Type B pancreatic cell (in vitro differentiated cells): ENCODE data around the gene KIRREL3. TPM values are rescaled to one million over a fixed set of nuclear protein-coding genes. Genes with fewer than 3 reads are reported as not detected.

Experiments used
- DNase-seq: peaks from one replicate; pipeline ENCODE4 v3.0.0; 2021; ENCODE audit warnings: mixed read lengths; ENCODE audit not compliant: unreplicated experiment; ENCODE audit errors: extremely low spot score
- H3K27ac Mint-ChIP-seq: 2 replicates; pipeline ENCODE4 v1.8.0; 2021; ENCODE audit warnings: mild to moderate bottlenecking, mixed read lengths
- H3K27me3 Mint-ChIP-seq: 2 replicates; pipeline ENCODE4 v1.8.0; 2021; ENCODE audit warnings: mixed read lengths
- H3K36me3 Mint-ChIP-seq: 2 replicates; pipeline ENCODE4 v1.8.0; 2021; ENCODE audit warnings: mixed read lengths
- H3K4me1 Mint-ChIP-seq: one replicate; pipeline ENCODE4 v1.8.0; 2021; ENCODE audit warnings: mixed read lengths; ENCODE audit not compliant: unreplicated experiment
- H3K4me3 Mint-ChIP-seq: 2 replicates; pipeline ENCODE4 v1.8.0; 2021; ENCODE audit warnings: mild to moderate bottlenecking, mixed read lengths
- H3K9me3 Mint-ChIP-seq: 2 replicates; pipeline ENCODE4 v1.8.0; 2021; ENCODE audit warnings: mixed read lengths
- CTCF ChIP-seq: fragments of 200-600 bp; sonication (generic); conservative IDR thresholded peaks from 2 replicates; pipeline ENCODE4 v1.5.0; 2021; ENCODE audit warnings: antibody characterized with exemption, mild to moderate bottlenecking
- total RNA-seq: library from RNA; stranded (reverse); gene quantifications from 2 replicates; pipeline ENCODE4 v1.2.1, GENCODE V29; 2021; ENCODE audit warnings: low replicate concordance

KIRREL3 gene
- total RNA-seq, 1 donor from 2014 or later = 4.1 TPM

DNA sequence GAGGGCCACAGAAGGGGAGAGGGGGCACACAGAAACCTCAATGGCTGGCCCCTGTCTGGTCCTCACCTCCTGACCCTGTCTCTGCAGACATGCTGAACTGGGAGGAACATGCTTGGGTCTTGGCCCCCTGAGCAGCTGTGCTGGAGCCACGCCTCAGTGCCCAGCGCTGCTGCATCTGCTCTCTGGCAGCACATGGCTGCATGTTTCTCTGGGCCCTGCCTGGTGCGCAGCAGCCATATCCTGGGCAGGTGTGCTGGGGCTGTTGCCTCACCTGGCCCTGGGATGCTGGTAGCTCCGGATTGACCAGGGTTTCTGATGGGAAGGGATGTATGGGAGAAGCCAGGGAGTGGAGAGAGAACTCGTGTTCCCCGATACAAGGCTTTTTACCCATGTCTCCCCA is 397.1 kb downstream of the KIRREL3 start:
- TF ChIP-seq CTCF = no peak
- Mint-ChIP-seq H3K27ac (no peak overlapping the region), H3K9me3 (no peaks in the 10 kb centered on the region), H3K4me3 (no peak overlapping the region), H3K36me3 (no peaks in the 10 kb centered on the region), H3K4me1 (peaks cover 66% of the 10 kb centered on the region), H3K27me3 (peaks cover 57% of the 10 kb centered on the region)
- DNase-seq = no peak

- Mint-ChIP-seq H3K4me3 (no peak overlapping the region), H3K27me3 (peaks cover 58% of the 10 kb centered on the region), H3K9me3 (no peaks in the 10 kb centered on the region), H3K27ac (no peak overlapping the region), H3K4me1 (peaks cover 63% of the 10 kb centered on the region), H3K36me3 (no peaks in the 10 kb centered on the region)
- DNase-seq = no peak
- TF ChIP-seq CTCF = no peak
Measured at GRCh38 chr11:126602993-126603392, 397.6 kb downstream of the KIRREL3 start.

DNA sequence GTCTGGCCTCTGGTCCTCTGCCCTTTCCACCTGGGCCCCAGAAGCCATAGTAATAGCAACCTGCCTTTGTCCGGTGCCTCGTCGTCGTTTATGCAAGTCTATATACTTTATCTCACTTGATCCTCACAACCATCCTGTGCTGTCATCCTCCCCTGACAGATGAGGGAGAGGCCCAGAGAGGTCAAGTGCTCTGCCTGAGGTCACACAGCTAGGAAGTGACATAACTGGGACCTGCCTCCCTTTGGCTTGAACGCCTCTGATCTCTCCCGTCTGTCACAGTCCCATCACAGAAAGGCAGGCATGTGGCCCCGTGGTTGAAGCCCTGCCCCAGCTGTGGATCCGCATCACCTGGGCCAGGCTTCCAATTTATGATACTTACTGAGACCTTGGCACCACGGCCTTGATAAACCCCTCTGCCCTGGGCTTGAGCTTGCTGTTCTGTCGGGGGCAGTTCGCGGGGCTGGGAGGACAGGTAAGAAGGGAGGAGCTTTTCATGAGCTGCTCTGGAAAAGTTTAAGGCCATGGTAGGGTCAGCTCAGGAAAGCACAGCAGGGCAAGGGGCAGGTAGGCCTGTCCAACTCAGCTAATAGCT is 398.1 kb downstream of the KIRREL3 start:
- no peak for TF ChIP-seq CTCF
- H3K4me3 Mint-ChIP-seq = no peak overlapping the region
- no peak for DNase-seq
- H3K4me1 Mint-ChIP-seq = peaks cover 63% of the 10 kb centered on the region
- H3K27me3 Mint-ChIP-seq = peaks cover 58% of the 10 kb centered on the region
- H3K36me3 Mint-ChIP-seq = no peaks in the 10 kb centered on the region
- H3K27ac Mint-ChIP-seq = peak overlapping the region; percentile 62
- H3K9me3 Mint-ChIP-seq = no peaks in the 10 kb centered on the region

DNA sequence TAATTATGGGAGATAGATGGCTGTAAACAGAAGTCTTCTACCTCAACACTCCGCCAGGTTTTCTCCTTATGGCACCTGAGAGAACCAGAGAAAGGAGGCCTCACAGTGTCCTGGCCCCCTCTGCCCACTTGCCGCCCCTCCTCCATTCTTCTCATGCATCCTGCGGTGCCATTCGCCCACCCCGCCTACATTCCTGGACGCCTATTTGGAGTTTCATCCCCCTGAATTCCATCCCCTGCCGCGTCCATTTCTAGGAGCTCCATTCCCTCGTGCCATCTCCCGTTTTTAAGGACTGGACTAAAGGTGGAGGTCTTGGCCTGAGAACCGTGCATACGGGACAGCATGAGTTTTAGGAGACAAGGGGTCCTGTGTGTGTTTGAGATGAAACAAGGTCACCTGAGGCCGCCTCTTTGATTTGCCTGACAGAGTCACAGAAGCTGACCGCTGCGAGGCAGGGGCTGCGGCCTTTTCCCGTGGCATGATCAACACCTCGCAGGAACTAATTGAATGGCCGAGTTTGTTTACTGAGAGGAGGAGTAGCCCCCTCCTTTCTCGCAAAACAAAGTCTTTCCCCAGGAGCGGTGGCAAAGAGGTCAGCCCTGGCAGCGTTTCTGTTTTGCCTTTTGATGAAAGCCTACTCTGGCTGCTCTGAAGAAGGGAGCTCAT is 398.9 kb downstream of the KIRREL3 start:
- Mint-ChIP-seq H3K27ac (peak overlapping the region; percentile 62), H3K4me1 (peaks cover 55% of the 10 kb centered on the region), H3K27me3 (peaks cover 54% of the 10 kb centered on the region), H3K36me3 (no peaks in the 10 kb centered on the region), H3K4me3 (peak overlapping the region; percentile 45), H3K9me3 (no peaks in the 10 kb centered on the region)
- DNase-seq = no peak
- no peak for TF ChIP-seq CTCF

GRCh38 chr11:126601136-126601535 is 399.4 kb downstream of the KIRREL3 start:
- TF ChIP-seq CTCF = no peak
- no peaks in the 10 kb centered on the region for H3K9me3 Mint-ChIP-seq
- peaks cover 50% of the 10 kb centered on the region for H3K4me1 Mint-ChIP-seq
- no peak for DNase-seq
- H3K36me3 Mint-ChIP-seq = no peaks in the 10 kb centered on the region
- H3K4me3 Mint-ChIP-seq = no peak overlapping the region
- H3K27me3 Mint-ChIP-seq = peaks cover 50% of the 10 kb centered on the region
- H3K27ac Mint-ChIP-seq = no peak overlapping the region
